ENCODE measurements around the gene SLC35F3. TPM values are rescaled to one million over a fixed set of nuclear protein-coding genes. Genes with fewer than 3 reads are reported as not detected.

Gene SLC35F3
- total RNA-seq, 4 donors from 2014 or later: 0.36 to 1.4 (median 0.54) TPM

DNA sequence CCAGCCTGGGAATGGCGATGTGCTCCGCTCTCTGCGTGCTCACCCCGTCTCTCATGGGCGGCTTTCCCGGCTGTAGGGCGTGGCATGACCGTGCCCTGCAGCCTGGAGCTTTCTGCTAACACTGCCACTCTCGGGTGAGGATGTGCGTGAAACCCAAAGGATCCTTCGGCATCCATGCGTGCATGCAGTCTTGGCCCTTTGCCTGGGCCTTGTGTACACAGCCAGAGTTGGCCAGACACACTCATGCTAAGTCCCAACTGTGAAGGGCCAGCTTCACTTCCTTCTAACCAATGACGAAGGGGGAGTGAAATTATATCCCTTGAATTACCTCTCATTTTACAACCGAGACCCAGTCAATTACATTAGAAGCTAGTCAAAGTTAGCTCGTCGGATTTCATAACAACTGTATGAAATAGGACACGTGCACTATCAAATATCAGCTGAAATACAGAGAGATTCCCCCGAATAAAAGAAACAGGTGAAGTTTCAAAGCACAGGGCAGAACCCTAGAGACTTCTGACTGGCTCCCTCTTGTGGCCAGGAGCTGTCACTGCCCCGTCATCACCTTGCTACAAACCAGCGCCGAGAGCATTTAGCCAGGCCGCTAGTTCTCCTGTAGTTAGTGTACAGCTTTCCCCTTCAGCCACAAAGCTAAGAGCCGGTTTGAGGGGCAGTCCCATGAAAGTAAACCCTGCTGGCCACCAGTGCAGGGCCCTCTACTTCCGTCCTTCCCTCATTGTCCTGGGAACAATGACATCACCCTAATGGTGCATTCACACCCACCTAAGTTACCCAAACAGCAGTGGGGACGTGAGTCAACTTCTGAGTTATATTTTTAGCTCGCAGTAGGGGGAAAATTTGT is 405.4 kb downstream of the SLC35F3 start:
- Histone ChIP-seq H3K27ac (no peak overlapping the region), H3K4me3 (no peak overlapping the region), H3K27me3 (no peaks in the 10 kb centered on the region), H3K4me1 (peaks cover 10% of the 10 kb centered on the region), H3K9me3 (no peaks in the 10 kb centered on the region), H3K36me3 (no peaks in the 10 kb centered on the region)
- no peak for DNase-seq (ENCODE audit: low spot score in 2 of 2)
- WGBS: 15% methylated on average over 14 of the region's 26 CpGs
- TF ChIP-seq CTCF (IDR thresholded peaks at IDR 0.05) (peak; percentile 54 to 87), POLR2A (IDR thresholded peaks at IDR 0.05) (no peak)

- no peak for DNase-seq (ENCODE audit: low spot score in 2 of 2)
- WGBS: 40% methylated on average over 1 of the region's 1 CpG
- H3K27ac ChIP-seq: no peak overlapping the region
- H3K36me3 ChIP-seq: no peaks in the 10 kb centered on the region
- H3K4me3 ChIP-seq: no peak overlapping the region
- no peaks in the 10 kb centered on the region for H3K27me3 ChIP-seq
- H3K9me3 ChIP-seq: no peaks in the 10 kb centered on the region
- H3K4me1 ChIP-seq: peaks cover 14% of the 10 kb centered on the region
- TF ChIP-seq POLR2AphosphoS5 (IDR thresholded peaks at IDR 0.05): no peak
- no peak for TF ChIP-seq CTCF (IDR thresholded peaks at IDR 0.05)
- no peak for TF ChIP-seq EP300 (IDR thresholded peaks at IDR 0.05)
- TF ChIP-seq POLR2A (IDR thresholded peaks at IDR 0.05): no peak
Observed at GRCh38 chr1:234310460-234310817, 406.0 kb downstream of the SLC35F3 start.

- no peaks in the 10 kb centered on the region for H3K27me3 ChIP-seq
- no peak overlapping the region for H3K27ac ChIP-seq
- H3K36me3 ChIP-seq: no peaks in the 10 kb centered on the region
- H3K4me1 ChIP-seq: peaks cover 14% of the 10 kb centered on the region
- TF ChIP-seq EP300 (IDR thresholded peaks at IDR 0.05) (no peak), POLR2AphosphoS5 (IDR thresholded peaks at IDR 0.05) (no peak), CTCF (IDR thresholded peaks at IDR 0.05) (no peak), POLR2A (IDR thresholded peaks at IDR 0.05) (no peak)
- DNase-seq (ENCODE audit: low spot score in 2 of 2): no peak
- WGBS: 68% methylated on average over 7 of the region's 7 CpGs
- no peak overlapping the region for H3K4me3 ChIP-seq
- H3K9me3 ChIP-seq: no peaks in the 10 kb centered on the region
Observed at GRCh38 chr1:234311414-234311813, 406.9 kb downstream of the SLC35F3 start.

DNA sequence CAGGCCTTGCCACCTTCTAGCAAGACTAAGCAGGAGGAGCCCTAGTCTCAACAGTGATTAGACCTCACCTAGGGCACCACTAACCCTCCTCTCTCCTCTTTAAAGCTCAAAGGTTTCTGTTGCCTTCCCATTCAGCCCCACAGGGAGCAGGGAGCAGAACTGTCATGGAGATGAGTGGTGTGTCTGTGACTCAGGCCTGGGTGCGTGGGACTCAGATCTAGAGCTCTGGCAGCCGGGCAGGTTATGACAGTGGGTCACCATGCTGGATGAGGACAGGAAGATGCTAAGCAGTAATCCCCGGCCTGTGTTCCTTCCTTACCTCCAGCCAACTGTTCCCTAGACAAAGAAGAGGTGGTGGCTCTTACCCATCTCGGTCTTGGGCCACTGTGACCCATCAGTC is 408.7 kb downstream of the SLC35F3 start:
- no peaks in the 10 kb centered on the region for H3K9me3 ChIP-seq
- H3K4me3 ChIP-seq: no peak overlapping the region
- TF ChIP-seq POLR2A (IDR thresholded peaks at IDR 0.05) (no peak), CTCF (IDR thresholded peaks at IDR 0.05) (no peak), POLR2AphosphoS5 (IDR thresholded peaks at IDR 0.05) (no peak), EP300 (IDR thresholded peaks at IDR 0.05) (no peak)
- no peak overlapping the region for H3K27ac ChIP-seq
- WGBS: 83% methylated on average over 2 of the region's 4 CpGs
- peaks cover 14% of the 10 kb centered on the region for H3K4me1 ChIP-seq
- H3K36me3 ChIP-seq: no peaks in the 10 kb centered on the region
- DNase-seq (ENCODE audit: low spot score in 2 of 2): no peak
- no peaks in the 10 kb centered on the region for H3K27me3 ChIP-seq

- Histone ChIP-seq H3K4me1 (peaks cover 8% of the 10 kb centered on the region), H3K27ac (no peak overlapping the region), H3K9me3 (no peaks in the 10 kb centered on the region), H3K4me3 (no peak overlapping the region), H3K36me3 (no peaks in the 10 kb centered on the region), H3K27me3 (no peaks in the 10 kb centered on the region)
- no peak for TF ChIP-seq POLR2AphosphoS5 (IDR thresholded peaks at IDR 0.05)
- WGBS: 50% methylated on average over 6 of the region's 6 CpGs
- no peak for DNase-seq (ENCODE audit: low spot score in 2 of 2)
Observed at GRCh38 chr1:234315091-234315541, 410.6 kb downstream of the SLC35F3 start.

All from suprapubic skin (tissue), 4 donors.